Smooth muscle cell (in vitro differentiated cells): ENCODE data around the gene SLC10A3. TPM values are rescaled to one million over a fixed set of nuclear protein-coding genes. Genes with fewer than 3 reads are reported as not detected.

ENCODE experiments used
- DNase-seq: peaks from one replicate; lab custom pipeline; 2025; ENCODE audit not compliant: unreplicated experiment; lab: John Stamatoyannopoulos, UW
- H2AFZ ChIP-seq: fragments of 200-600 bp; sonication (generic); 2 replicates; pipeline ENCODE4 v1.6.0; 2016; ENCODE audit warnings: antibody characterized with exemption, low read depth, mild to moderate bottlenecking
- H3F3A ChIP-seq: fragments of 200-600 bp; sonication (generic); 2 replicates; pipeline ENCODE4 v1.6.0; 2017; ENCODE audit warnings: antibody characterized with exemption, low read depth
- H3K27ac ChIP-seq: fragments of 200-600 bp; sonication (generic); 2 replicates; pipeline ENCODE4 v1.5.1; 2016; ENCODE audit warnings: low read depth, mild to moderate bottlenecking
- H3K27me3 ChIP-seq: fragments of 200-600 bp; sonication (generic); 2 replicates; pipeline ENCODE4 v1.6.1; 2016; ENCODE audit warnings: low read depth, mild to moderate bottlenecking
- H3K36me3 ChIP-seq: fragments of 200-600 bp; sonication (generic); 2 replicates; pipeline ENCODE4 v1.5.1; 2016; ENCODE audit warnings: low read depth
- H3K4me1 ChIP-seq: fragments of 200-600 bp; sonication (generic); 2 replicates; pipeline ENCODE4 v1.5.1; 2016; ENCODE audit warnings: low read depth
- H3K4me2 ChIP-seq: fragments of 200-600 bp; sonication (generic); 2 replicates; pipeline ENCODE4 v1.6.0; 2016; ENCODE audit warnings: mild to moderate bottlenecking
- H3K4me3 ChIP-seq: fragments of 200-600 bp; sonication (generic); 2 replicates; pipeline ENCODE4 v1.5.1; 2016; ENCODE audit warnings: mild to moderate bottlenecking
- H3K79me2 ChIP-seq: fragments of 200-600 bp; sonication (generic); 2 replicates; pipeline ENCODE4 v1.6.0; 2016; ENCODE audit warnings: low read depth, mild to moderate bottlenecking
- H3K9ac ChIP-seq: fragments of 200-600 bp; sonication (generic); 2 replicates; pipeline ENCODE4 v1.6.0; 2016; ENCODE audit warnings: low read depth
- H3K9me3 ChIP-seq: fragments of 200-600 bp; sonication (generic); replicated peaks from 2 replicates; pipeline ENCODE4 v1.5.1; 2016; ENCODE audit warnings: low read depth
- H4K20me1 ChIP-seq: fragments of 200-600 bp; sonication (generic); 2 replicates; pipeline ENCODE4 v1.6.0; 2016; ENCODE audit warnings: low read depth
- CTCF ChIP-seq: fragments of 200-600 bp; sonication (generic); IDR thresholded peaks from 2 replicates; pipeline ENCODE4 v1.5.1; 2017; ENCODE audit warnings: borderline replicate concordance, mild to moderate bottlenecking, antibody characterized with exemption; ENCODE audit not compliant: insufficient read depth, poor library complexity, severe bottlenecking
- WGBS: methylation state at CpG from one replicate; pipeline ENCODE4 v1.1.7; 2016; ENCODE audit warnings: low lambda C conversion rate; 5-methylcytosine and 5-hydroxymethylcytosine counted together
- polyA plus RNA-seq: library from polyadenylated mRNA; unstranded; fragments of >200 nt; fragmentation: Nextera tagmentation; extraction: Ambion mirVana; gene quantifications from 2 replicates; pipeline ENCODE4 v1.2.1, GENCODE V29; 2016
- total RNA-seq: library from RNA; depleted of rRNA; stranded (reverse); fragments of >200 nt; gene quantifications from 2 replicates; pipeline ENCODE4 v1.2.3, GENCODE V29; 2014

SLC10A3 gene
- total and polyA plus RNA-seq, 2 experiments from 2014 or later, result 34.7 to 52.1 TPM

DNA sequence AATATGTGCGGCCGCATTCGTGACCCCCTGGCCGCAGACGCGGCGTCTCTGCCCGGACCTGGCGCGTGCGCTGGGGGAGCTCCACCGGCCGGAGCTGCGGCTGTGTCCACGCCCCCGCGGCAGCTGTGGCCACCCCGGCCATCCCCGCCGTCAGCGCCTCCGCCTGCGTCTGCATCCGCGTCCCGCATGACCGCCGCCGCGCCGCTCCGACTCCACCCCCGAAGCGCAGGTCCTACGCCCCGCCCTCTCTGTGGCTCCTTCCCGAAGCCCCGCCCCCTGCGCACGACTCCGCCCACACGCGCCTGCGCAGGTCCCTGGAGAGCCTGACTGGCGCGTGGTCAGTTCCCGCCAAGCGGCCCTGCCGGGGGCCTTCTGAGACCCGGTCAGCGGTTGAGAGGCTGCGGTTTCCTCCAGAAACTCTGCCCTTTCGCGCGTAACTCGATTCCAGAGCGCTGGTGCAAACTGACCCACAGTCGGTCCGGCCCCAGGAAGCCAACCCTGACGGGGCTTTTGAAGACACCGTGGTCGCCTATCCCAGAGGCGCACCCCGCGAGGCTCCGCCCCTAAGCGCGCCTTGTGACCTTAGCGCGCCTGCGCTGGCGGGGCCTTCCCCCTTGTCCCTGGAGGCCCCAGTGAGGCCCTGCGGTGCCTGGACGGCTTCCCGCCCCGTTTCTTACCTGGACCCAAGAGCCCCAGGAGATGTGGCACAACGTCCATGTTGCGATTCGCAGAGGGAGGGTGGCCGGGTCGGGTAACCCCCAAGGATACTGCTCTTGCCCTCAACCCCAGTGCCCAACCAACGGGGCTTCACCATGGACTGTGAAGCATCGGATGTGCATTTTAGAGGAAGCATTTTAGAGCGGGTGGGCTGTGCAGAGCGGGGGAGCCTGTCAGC is 11.5 kb downstream of the SLC10A3 start, which contains the start of gene LAGE3:
TSS of gene LAGE3 (minus strand) at position 554 of the 895 bp plus-strand sequence. CDS start at position 188, 366 bp downstream.
- H3K4me1 ChIP-seq, result no peaks in the 10 kb centered on the region
- no peaks in the 10 kb centered on the region for H3K27me3 ChIP-seq
- no peak within 1 kb of the TSS for H3K9ac ChIP-seq
- H2AFZ ChIP-seq, result no peak within 1 kb of the TSS
- H3K9me3 ChIP-seq, result no peaks in the 10 kb centered on the region
- no peaks in the 10 kb centered on the region for H4K20me1 ChIP-seq
- no peak for TF ChIP-seq CTCF
- peak within 1 kb of the TSS; percentile 84 for H3K4me2 ChIP-seq
- no peaks in the 10 kb centered on the region for H3F3A ChIP-seq
- no peaks in the 10 kb centered on the region for H3K79me2 ChIP-seq
- H3K4me3 ChIP-seq, result peak within 1 kb of the TSS; percentile 55
- H3K36me3 ChIP-seq, result no peaks in the 10 kb centered on the region
- H3K27ac ChIP-seq, result peak within 1 kb of the TSS; percentile 49
- 40% methylated on average over 49 of the region's 85 CpGs for WGBS
- peak; percentile 78 for DNase-seq

- TF ChIP-seq CTCF, result no peak
- H3K36me3 ChIP-seq, result no peaks in the 10 kb centered on the region
- H3K4me2 ChIP-seq, result peak overlapping the region; percentile 84
- H3K27ac ChIP-seq, result peak overlapping the region; percentile 49
- H3K27me3 ChIP-seq, result no peaks in the 10 kb centered on the region
- H3K9ac ChIP-seq, result no peak overlapping the region
- H3K79me2 ChIP-seq, result no peaks in the 10 kb centered on the region
- no peak overlapping the region for H2AFZ ChIP-seq
- no peaks in the 10 kb centered on the region for H3F3A ChIP-seq
- no peaks in the 10 kb centered on the region for H3K9me3 ChIP-seq
- no peak for DNase-seq
- H3K4me1 ChIP-seq, result no peaks in the 10 kb centered on the region
- H4K20me1 ChIP-seq, result no peaks in the 10 kb centered on the region
- 74% methylated on average over 24 of the region's 24 CpGs for WGBS
- peak overlapping the region; percentile 55 for H3K4me3 ChIP-seq
Observed at GRCh38 chrX:154477891-154478477, 12.4 kb downstream of the SLC10A3 start.

- Histone ChIP-seq H3K27me3 (no peaks in the 10 kb centered on the region), H3F3A (no peaks in the 10 kb centered on the region), H3K9ac (no peak overlapping the region), H3K4me2 (no peak overlapping the region), H2AFZ (no peak overlapping the region), H3K36me3 (no peaks in the 10 kb centered on the region), H3K9me3 (no peaks in the 10 kb centered on the region), H3K4me3 (no peak overlapping the region), H3K79me2 (no peaks in the 10 kb centered on the region), H3K27ac (no peak overlapping the region), H3K4me1 (no peaks in the 10 kb centered on the region), H4K20me1 (no peaks in the 10 kb centered on the region)
- no peak for TF ChIP-seq CTCF
- WGBS, result 83% methylated on average over 8 of the region's 8 CpGs
- DNase-seq, result no peak
Observed at GRCh38 chrX:154476821-154477220, 13.6 kb downstream of the SLC10A3 start.
